Tibial nerve (tissue), 4 donors: ENCODE measurements around the gene KIFBP. TPM values are rescaled to one million over a fixed set of nuclear protein-coding genes. Genes with fewer than 3 reads are reported as not detected.
"Not testable (repeated sequence)": the region's sequence is repeated elsewhere in the genome, so short reads cannot be mapped to it uniquely, and the experiment has no call there.

Experiments
- DNase-seq, 2 donors: peaks; one replicate each; pipeline ENCODE4 v3.0.0-alpha.2; 2019; ENCODE audit warnings: low spot score in 2 of 2
- H3K27ac ChIP-seq, 4 donors: fragments of 200-600 bp; sonication (generic) in 3 of 4; one replicate each; pipeline ENCODE4 v1.5.1; 2017 to 2019; ENCODE audit warnings: mild to moderate bottlenecking in 1 of 4
- H3K27me3 ChIP-seq, 2 donors: fragments of 200-600 bp; sonication (generic) in 1 of 2; one replicate each; pipeline versions ENCODE4 v1.5.1 to v1.6.0; 2017 to 2019
- H3K36me3 ChIP-seq, 3 donors: fragments of 200-600 bp; sonication (generic); one replicate each; pipeline ENCODE4 v1.5.1; 2018 to 2019
- H3K4me1 ChIP-seq, 4 donors: fragments of 200-600 bp; sonication (generic) in 3 of 4; one replicate each; pipeline ENCODE4 v1.5.1; 2017 to 2019
- H3K4me3 ChIP-seq, 4 donors: fragments of 200-600 bp; sonication (generic) in 3 of 4; one replicate each; pipeline ENCODE4 v1.5.1; 2017 to 2019; ENCODE audit warnings: mild to moderate bottlenecking in 1 of 4, moderate library complexity in 1 of 4
- H3K9me3 ChIP-seq, 4 donors: fragments of 200-600 bp; sonication (generic) in 3 of 4; one replicate each; pipeline ENCODE4 v1.5.1; 2017 to 2019
- CTCF ChIP-seq, 5 experiments: fragments of 200-600 bp in 3 of 5; fragments of 450-650 bp in 2 of 5; sonication (generic) in 3 of 5; IDR thresholded peaks; one replicate each; pipeline ENCODE4 v1.5.1; 2016 to 2019; ENCODE audit warnings: antibody characterized with exemption in 5 of 5, mild to moderate bottlenecking in 3 of 5, moderate library complexity in 2 of 5
- EP300 ChIP-seq, 2 donors: sonication (generic); formaldehyde crosslinking; IDR thresholded peaks; one replicate each; pipeline ENCODE4 v1.6.1; 2017; ENCODE audit warnings: antibody characterized with exemption in 2 of 2, mild to moderate bottlenecking in 1 of 2
- POLR2A ChIP-seq, 2 donors: fragments of 450-650 bp; IDR thresholded peaks; one replicate each; pipeline ENCODE4 v1.6.1; 2017; ENCODE audit warnings: antibody characterized with exemption in 2 of 2, mild to moderate bottlenecking in 2 of 2, moderate library complexity in 2 of 2
- WGBS, 2 donors: methylation state at CpG; one replicate each; pipeline ENCODE4 v1.1.5; 2018; 5-methylcytosine and 5-hydroxymethylcytosine counted together
- total RNA-seq, 4 donors: library from RNA; depleted of rRNA; stranded (reverse); fragments of >200 nt; gene quantifications; one replicate each; pipeline ENCODE4 v1.1.0, GENCODE V29; 2016

KIFBP gene
- total RNA-seq = 10 to 100 TPM; 28.0 to 51.3 (median 43.5) TPM

DNA sequence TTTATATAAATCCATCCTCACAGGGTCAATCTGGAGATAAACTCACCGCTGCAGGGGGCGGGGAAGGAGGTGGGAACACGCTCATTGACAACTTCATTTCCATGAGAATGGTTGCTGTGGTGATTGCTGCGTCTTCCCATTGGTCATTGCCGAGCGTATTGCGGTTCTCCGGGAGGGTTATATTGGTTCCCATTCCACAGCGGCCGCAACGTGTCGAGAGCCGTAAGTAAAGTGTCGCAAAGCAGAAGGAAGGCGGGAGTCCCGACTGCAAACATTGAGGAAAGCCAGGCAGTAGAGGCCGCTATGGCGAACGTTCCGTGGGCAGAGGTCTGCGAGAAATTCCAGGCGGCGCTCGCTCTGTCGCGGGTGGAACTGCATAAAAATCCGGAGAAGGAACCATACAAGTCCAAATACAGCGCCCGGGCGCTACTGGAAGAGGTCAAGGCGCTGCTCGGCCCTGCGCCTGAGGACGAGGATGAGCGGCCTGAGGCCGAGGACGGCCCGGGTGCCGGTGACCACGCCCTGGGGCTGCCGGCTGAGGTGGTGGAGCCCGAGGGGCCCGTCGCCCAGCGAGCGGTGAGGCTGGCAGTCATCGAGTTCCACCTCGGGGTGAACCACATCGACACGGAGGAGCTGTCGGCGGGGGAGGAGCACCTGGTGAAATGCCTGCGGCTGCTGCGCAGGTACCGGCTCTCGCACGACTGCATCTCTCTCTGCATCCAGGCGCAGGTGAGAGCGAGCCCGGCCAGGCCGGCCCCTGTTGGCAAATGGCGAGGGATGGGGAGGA, at the start of gene KIFBP:
Gene KIFBP, plus strand, starts transcription at position 274 of the 787 bp plus-strand sequence. Its CDS starts 30 bp downstream, at position 304.
- Histone ChIP-seq H3K27me3 (no peaks in the 10 kb centered on the region), H3K27ac (peak within 1 kb of the TSS; percentile 69 to 93 (median 90)), H3K9me3 (no peaks in the 10 kb centered on the region), H3K4me1 (peaks cover 0 to 53% (median 33%) of the 10 kb centered on the region in 4 donors), H3K36me3 (peaks cover 0 to 16% (median 0%) of the 10 kb centered on the region in 3 donors), H3K4me3 (peak within 1 kb of the TSS; percentile 88 to 99 (median 97))
- WGBS, 2 donors = 0 to 1% methylated on average over 38 to 56 of the region's 62 CpGs
- peak; percentile 89 to 95 for DNase-seq
- peak; percentile 25 to 74 (median 58) for TF ChIP-seq CTCF (IDR thresholded peaks at IDR 0.05)
- TF ChIP-seq POLR2A (IDR thresholded peaks at IDR 0.05) = peak; percentile 75 to 81
- peak; percentile 78 to 98 for TF ChIP-seq EP300 (IDR thresholded peaks at IDR 0.05)

DNA sequence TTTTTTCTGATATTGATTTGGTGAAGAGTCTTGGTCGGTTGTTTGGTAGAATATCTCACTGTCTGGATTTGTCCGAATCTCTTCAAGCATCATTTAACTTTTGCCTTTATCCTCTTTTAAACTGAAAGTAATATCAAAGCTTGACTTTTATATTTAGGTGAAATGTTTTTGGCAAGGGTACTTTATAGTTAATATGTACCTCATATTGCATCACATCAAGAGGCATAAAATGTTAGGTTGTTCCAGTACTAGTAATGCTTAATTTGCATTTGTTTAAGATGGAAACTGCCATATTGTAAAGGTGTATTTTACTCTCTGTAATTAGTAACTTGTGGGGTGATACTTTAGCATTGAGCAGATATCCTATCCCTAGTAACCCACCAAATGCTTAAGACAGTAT, 49.7 kb upstream of the KIFBP start:
- no peak overlapping the region for H3K27ac ChIP-seq
- peaks cover 0 to 80% (median 6%) of the 10 kb centered on the region in 3 donors for H3K36me3 ChIP-seq
- 90 to 91% methylated on average over 2 of the region's 2 CpGs for WGBS, 2 donors
- no peaks in the 10 kb centered on the region for H3K27me3 ChIP-seq
- no peak for DNase-seq
- H3K4me3 ChIP-seq = no peak overlapping the region
- TF ChIP-seq EP300 (IDR thresholded peaks at IDR 0.05) (no peak), POLR2A (IDR thresholded peaks at IDR 0.05) (no peak), CTCF (IDR thresholded peaks at IDR 0.05) (no peak)
- H3K9me3 ChIP-seq = no peaks in the 10 kb centered on the region
- no peaks in the 10 kb centered on the region for H3K4me1 ChIP-seq

- H3K27ac ChIP-seq, DNase-seq, H3K4me1 ChIP-seq, H3K4me3 ChIP-seq, H3K27me3 ChIP-seq, H3K9me3 ChIP-seq: not testable (repeated sequence)
- peaks cover 0 to 82% (median 12%) of the 10 kb centered on the region in 3 donors for H3K36me3 ChIP-seq
These were observed 47.7 kb upstream of the KIFBP start for GRCh38 chr10:68940917-68941316.

- H3K4me3 ChIP-seq = no peak overlapping the region
- no peaks in the 10 kb centered on the region for H3K27me3 ChIP-seq
- DNase-seq = no peak
- no peak for TF ChIP-seq EP300 (IDR thresholded peaks at IDR 0.05)
- no peak for TF ChIP-seq CTCF (IDR thresholded peaks at IDR 0.05)
- H3K36me3 ChIP-seq = peaks cover 8 to 61% (median 9%) of the 10 kb centered on the region in 3 donors
- no peaks in the 10 kb centered on the region for H3K9me3 ChIP-seq
- H3K27ac ChIP-seq = no peak overlapping the region
- peaks cover 0 to 12% (median 3%) of the 10 kb centered on the region in 4 donors for H3K4me1 ChIP-seq
- 92 to 95% methylated on average over 3 of the region's 3 CpGs for WGBS, 2 donors
These were observed 38.0 kb upstream of the KIFBP start for GRCh38 chr10:68950598-68950997.

DNA sequence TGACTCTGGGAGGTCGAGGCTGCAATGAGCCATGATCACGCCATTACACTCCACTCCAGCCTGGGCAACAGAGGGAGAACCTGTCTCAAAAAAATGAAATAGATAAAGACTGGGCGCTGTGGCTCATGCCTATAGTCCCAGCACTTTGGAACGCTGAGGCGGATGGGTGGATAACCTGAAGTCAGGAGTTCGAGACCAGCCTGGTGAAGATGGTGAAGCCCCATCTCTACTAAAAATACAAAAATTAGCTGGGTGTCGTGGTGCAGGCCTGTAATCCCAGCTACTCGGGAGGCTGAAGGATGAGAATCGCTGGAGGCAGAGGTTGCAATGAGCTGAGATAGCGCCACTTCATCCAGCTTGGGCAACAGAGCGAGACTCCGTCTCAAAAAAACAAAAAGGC, 33.7 kb upstream of the KIFBP start:
- WGBS, 2 donors = 89 to 92% methylated on average over 12 of the region's 12 CpGs

More for the DNA sequence above, 33.7 kb upstream of the KIFBP start:
- H3K27ac ChIP-seq = peak overlapping the region in 1 of 4 donors; percentile 94
- no peak for DNase-seq
- H3K27me3 ChIP-seq = no peaks in the 10 kb centered on the region
- peaks cover 0 to 23% (median 3%) of the 10 kb centered on the region in 3 donors for H3K36me3 ChIP-seq
- H3K4me1 ChIP-seq = peaks cover 0 to 36% (median 8%) of the 10 kb centered on the region in 4 donors
- peak overlapping the region in 1 of 4 donors; percentile 98 for H3K4me3 ChIP-seq
- TF ChIP-seq CTCF (IDR thresholded peaks at IDR 0.05) (no peak), EP300 (IDR thresholded peaks at IDR 0.05) (no peak), POLR2A (IDR thresholded peaks at IDR 0.05) (no peak)
- no peaks in the 10 kb centered on the region for H3K9me3 ChIP-seq
